Hepatocyte (in vitro differentiated cells): ENCODE measurements around the gene RUFY2.

Experiments used
- EZH2 ChIP-seq: fragments of 200-600 bp; sonication (generic); IDR thresholded peaks from 2 replicates; pipeline ENCODE4 v1.6.1; 2016; ENCODE audit warnings: antibody characterized with exemption, mild to moderate bottlenecking, borderline replicate concordance
- EZH2phosphoT487 ChIP-seq: fragments of 200-600 bp; sonication (generic); IDR thresholded peaks from one replicate; pipeline ENCODE4 v1.6.1; 2018; ENCODE audit warnings: antibody characterized with exemption, mild to moderate bottlenecking, low read depth, moderate library complexity; ENCODE audit not compliant: unreplicated experiment, severe bottlenecking
- TF ChIP-seq, protein P1 (sequence below): fragments of 200-600 bp; sonication (generic); IDR thresholded peaks from 2 replicates; pipeline ENCODE4 v1.5.1; 2016; ENCODE audit warnings: antibody characterized with exemption, mild to moderate bottlenecking; ENCODE audit not compliant: poor library complexity

DNA sequence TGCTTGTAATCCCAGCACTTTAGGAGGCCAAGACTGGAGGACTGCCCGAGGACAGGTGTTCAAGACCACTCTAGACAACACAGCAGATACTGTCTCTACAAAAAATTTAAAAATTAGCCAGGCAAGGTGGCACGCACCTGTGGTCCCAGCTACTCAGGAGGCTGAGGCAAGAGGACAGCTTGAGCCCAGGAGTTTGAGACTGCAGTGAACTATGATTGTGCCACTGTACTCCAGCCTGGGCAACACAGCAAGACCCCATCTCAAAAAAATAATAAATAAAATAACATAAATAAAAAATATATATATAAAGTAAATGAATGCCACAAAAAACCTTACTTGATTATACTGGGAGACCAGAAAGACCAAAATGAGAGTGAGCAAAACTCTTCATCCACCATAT is 53.5 kb downstream of the RUFY2 start:
- TF ChIP-seq EZH2phosphoT487 (no peak), EZH2 (no peak)
- TF ChIP-seq, protein P1, sequence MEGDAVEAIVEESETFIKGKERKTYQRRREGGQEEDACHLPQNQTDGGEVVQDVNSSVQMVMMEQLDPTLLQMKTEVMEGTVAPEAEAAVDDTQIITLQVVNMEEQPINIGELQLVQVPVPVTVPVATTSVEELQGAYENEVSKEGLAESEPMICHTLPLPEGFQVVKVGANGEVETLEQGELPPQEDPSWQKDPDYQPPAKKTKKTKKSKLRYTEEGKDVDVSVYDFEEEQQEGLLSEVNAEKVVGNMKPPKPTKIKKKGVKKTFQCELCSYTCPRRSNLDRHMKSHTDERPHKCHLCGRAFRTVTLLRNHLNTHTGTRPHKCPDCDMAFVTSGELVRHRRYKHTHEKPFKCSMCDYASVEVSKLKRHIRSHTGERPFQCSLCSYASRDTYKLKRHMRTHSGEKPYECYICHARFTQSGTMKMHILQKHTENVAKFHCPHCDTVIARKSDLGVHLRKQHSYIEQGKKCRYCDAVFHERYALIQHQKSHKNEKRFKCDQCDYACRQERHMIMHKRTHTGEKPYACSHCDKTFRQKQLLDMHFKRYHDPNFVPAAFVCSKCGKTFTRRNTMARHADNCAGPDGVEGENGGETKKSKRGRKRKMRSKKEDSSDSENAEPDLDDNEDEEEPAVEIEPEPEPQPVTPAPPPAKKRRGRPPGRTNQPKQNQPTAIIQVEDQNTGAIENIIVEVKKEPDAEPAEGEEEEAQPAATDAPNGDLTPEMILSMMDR, result no peak
